ENCODE measurements around the gene PDZD2.

DNA sequence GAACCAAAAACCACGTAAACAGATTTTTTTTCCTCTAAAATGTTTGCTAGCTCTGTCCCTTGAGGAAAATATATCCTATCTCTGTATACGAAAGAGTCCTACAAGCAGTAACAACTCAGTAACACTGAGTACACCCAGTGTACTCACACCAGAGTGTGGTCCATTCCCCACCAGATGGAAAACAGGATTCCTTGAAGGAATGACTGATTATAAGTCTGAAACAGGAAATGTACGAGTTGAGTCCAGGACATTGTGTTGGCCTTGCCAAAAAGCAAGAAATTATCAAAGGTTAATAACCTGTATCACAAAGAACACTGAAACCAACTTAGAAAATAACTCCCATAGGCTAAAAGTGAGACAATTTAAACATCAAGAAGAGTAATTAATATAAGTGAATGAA is 514.8 kb downstream of the PDZD2 start:
- TF ChIP-seq POLR2A (IDR thresholded peaks at IDR 0.05) (no peak), POLR2AphosphoS5 (IDR thresholded peaks at IDR 0.05) (no peak), CTCF (IDR thresholded peaks at IDR 0.05) (no peak)

All from prostate gland (tissue), 2 donors.